CD4-positive, alpha-beta memory T cell (primary cell): ENCODE results near the gene VTA1. TPM values are rescaled to one million over a fixed set of nuclear protein-coding genes. Genes with fewer than 3 reads are reported as not detected.
"Not testable (repeated sequence)": the region's sequence is repeated elsewhere in the genome, so short reads cannot be mapped to it uniquely, and the experiment has no call there.

Source experiments
- CTCF ChIA-PET: fragments of 350-600 bp; sonication (Branson Sonifier 250); formaldehyde crosslinking; loops from one replicate; lab custom pipeline; 2021; ENCODE audit warnings: inconsistent platforms; ENCODE audit not compliant: partially characterized antibody; lab: Charles Lee
- POLR2A ChIA-PET: fragments of 350-600 bp; sonication (Branson Sonifier 250); formaldehyde crosslinking; loops from one replicate; lab custom pipeline; 2021; ENCODE audit not compliant: partially characterized antibody; lab: Charles Lee
- DNase-seq, 5 donors: peaks; one replicate each; pipeline versions ENCODE4 v3.0.0 to v3.0.0-alpha.2; 2020 to 2022; ENCODE audit warnings: mixed read lengths in 1 of 5
- H3K27ac ChIP-seq: one replicate; pipeline ENCODE4 v1.7.0; 2013; ENCODE audit warnings: low read depth, low read length
- H3K27me3 ChIP-seq: 2 replicates; pipeline ENCODE4 v1.7.0; 2013; ENCODE audit warnings: mild to moderate bottlenecking, low read length, moderate library complexity; ENCODE audit not compliant: insufficient read depth
- H3K36me3 ChIP-seq: 2 replicates; pipeline ENCODE4 v1.7.0; 2013; ENCODE audit warnings: mild to moderate bottlenecking, low read length, moderate library complexity; ENCODE audit not compliant: insufficient read depth
- H3K4me1 ChIP-seq: 2 replicates; pipeline ENCODE4 v1.7.0; 2013; ENCODE audit warnings: mild to moderate bottlenecking, low read length, moderate library complexity; ENCODE audit not compliant: insufficient read depth
- H3K4me3 ChIP-seq, 2 donors: one replicate each; pipeline ENCODE4 v1.7.0; 2013; ENCODE audit warnings: low read length in 2 of 2, mild to moderate bottlenecking in 1 of 2
- H3K9me3 ChIP-seq, 2 donors: one replicate each; pipeline ENCODE4 v1.7.0; 2013; ENCODE audit warnings: low read length in 2 of 2, control low read depth in 1 of 2; ENCODE audit not compliant: control insufficient read depth in 1 of 2
- H3K27ac Mint-ChIP-seq, 7 donors: one replicate each; pipeline ENCODE4 v1.8.0; 2020 to 2021; ENCODE audit warnings: mixed read lengths in 7 of 7, mild to moderate bottlenecking in 6 of 7, inconsistent platforms in 3 of 7, moderate library complexity in 3 of 7
- H3K27me3 Mint-ChIP-seq, 2 donors: one replicate each; pipeline ENCODE4 v1.8.0; 2020 to 2021; ENCODE audit warnings: mixed read lengths in 2 of 2
- H3K36me3 Mint-ChIP-seq, 2 donors: one replicate each; pipeline ENCODE4 v1.8.0; 2020 to 2021; ENCODE audit warnings: mixed read lengths in 2 of 2, inconsistent platforms in 1 of 2, mild to moderate bottlenecking in 1 of 2
- H3K4me1 Mint-ChIP-seq, 4 donors: one replicate each; pipeline ENCODE4 v1.8.0; 2020 to 2021; ENCODE audit warnings: mixed read lengths in 4 of 4, mild to moderate bottlenecking in 1 of 4
- H3K4me3 Mint-ChIP-seq, 8 donors: one replicate each; pipeline ENCODE4 v1.8.0; 2020 to 2021; ENCODE audit warnings: mixed read lengths in 8 of 8, mild to moderate bottlenecking in 7 of 8, moderate library complexity in 6 of 8, inconsistent platforms in 3 of 8
- H3K9me3 Mint-ChIP-seq, 8 donors: one replicate each; pipeline ENCODE4 v1.8.0; 2020 to 2021; ENCODE audit warnings: mixed read lengths in 8 of 8, mild to moderate bottlenecking in 5 of 8, inconsistent platforms in 3 of 8, moderate library complexity in 1 of 8
- intact Hi-C: fragments of 100-400 bp; cut with micrococcal nuclease; formaldehyde crosslinking; loops from one replicate; pipeline ENCODE4 v1.15.1; 2023
- polyA plus RNA-seq, 2 donors: library from polyadenylated mRNA; unstranded; fragments of 300-500 nt; fragmentation: Illumina TruSeq; gene quantifications; one replicate each; pipeline ENCODE4 v1.2.3, GENCODE V29; 2021
- total RNA-seq, 2 experiments: library from RNA; stranded (reverse); gene quantifications; one replicate each; pipeline ENCODE4 v1.2.3, GENCODE V29; 2021

VTA1 gene
- total and polyA plus RNA-seq, 4 experiments from 2014 or later, result 31.2 to 79.7 (median 42.8) TPM

DNA sequence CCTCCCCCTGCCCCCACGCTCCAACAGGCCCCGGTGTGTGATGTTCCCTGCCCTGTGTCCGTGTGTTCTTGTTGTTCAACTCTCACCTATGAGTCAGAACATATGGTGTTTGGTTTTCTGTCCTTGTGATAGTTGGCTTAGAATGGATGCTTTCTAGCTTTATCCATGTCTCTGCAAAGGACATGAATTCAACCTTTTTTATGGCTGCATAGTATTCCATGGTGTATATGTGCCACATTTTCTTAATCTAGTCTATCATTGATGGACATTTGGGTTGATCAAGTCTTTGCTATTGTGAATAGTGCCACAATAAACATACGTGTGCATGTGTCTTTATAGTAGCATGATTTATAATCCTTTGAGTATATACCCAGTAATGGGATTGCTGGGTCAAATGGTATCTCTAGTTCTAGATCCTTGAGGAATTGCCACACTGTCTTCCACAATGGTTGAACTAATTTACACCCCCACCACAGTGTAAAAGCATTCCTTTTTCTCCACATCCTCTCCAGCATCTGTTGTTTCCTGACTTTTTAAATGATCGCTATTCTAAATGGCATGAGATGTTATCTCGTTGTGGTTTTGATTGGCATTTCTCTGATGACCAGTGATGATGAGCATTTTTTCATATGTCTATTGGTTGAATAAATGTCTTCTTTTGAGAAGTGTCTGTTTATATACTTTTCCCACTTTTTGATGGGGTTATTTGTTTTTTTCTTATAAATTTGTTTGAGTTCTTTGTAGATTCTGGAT is 82.6 kb downstream of the VTA1 start:
- H3K36me3 ChIP-seq, H3K4me3 ChIP-seq, H3K27me3 ChIP-seq, H3K27ac ChIP-seq, H3K27me3 Mint-ChIP-seq, H3K4me3 Mint-ChIP-seq, POLR2A ChIA-PET, H3K36me3 Mint-ChIP-seq, H3K9me3 ChIP-seq, intact Hi-C loops, DNase-seq, H3K4me1 ChIP-seq, CTCF ChIA-PET: not testable (repeated sequence)
- peak overlapping the region in 1 of 7 donors; percentile 69 for H3K27ac Mint-ChIP-seq
- H3K9me3 Mint-ChIP-seq, result peaks cover 0 to 37% (median 17%) of the 10 kb centered on the region in 8 donors
- peaks cover 2 to 13% (median 5%) of the 10 kb centered on the region in 4 donors for H3K4me1 Mint-ChIP-seq

DNA sequence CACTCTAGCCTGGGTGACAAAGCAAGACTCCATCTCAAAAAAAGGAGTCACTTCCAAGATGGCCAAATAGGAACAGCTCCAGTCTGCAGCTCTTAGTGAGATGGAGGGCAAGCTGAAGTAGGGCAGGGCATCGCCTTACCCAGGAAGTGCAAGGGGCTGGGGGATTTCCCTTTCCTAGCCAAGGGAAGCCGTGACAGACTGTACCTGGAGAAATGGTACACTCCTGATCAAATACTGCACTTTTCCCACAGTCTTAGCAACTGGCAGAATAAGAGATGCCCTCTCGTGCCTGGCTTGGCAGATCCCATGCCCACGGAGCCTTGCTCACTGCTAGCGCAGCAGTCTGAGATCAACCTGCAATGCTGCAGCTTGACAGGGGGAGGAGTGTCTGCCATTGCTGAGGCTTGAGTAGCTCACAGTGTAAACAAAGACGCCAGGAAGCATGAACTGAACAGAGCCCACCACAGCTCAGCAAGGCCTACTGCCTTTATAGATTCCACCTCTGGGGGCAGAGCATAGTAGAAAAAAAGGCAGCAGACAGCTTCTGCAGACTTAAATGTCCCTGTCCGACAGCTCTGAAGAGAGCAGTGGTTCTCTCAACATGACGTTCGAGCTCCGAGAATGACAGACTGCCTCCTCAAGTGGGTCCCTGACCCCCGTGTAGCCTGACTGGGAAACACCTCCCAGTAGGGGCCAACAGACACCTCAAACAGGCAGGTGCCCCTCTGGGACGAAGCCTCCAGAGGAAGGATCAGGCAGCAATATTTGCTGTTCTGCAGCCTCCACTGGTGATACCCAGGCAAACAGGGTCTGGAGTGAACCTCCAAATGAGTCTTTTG is 85.4 kb downstream of the VTA1 start:
- intact Hi-C loops, H3K9me3 ChIP-seq, H3K4me3 ChIP-seq, H3K36me3 Mint-ChIP-seq, H3K27me3 Mint-ChIP-seq, CTCF ChIA-PET, H3K27me3 ChIP-seq, H3K36me3 ChIP-seq, H3K4me1 ChIP-seq, H3K27ac ChIP-seq: not testable (repeated sequence)
- Mint-ChIP-seq H3K4me3 (peak overlapping the region; percentile 26 to 71 (median 52)), H3K9me3 (peaks cover 0 to 24% (median 12%) of the 10 kb centered on the region in 8 donors), H3K4me1 (peaks cover 2 to 13% (median 5%) of the 10 kb centered on the region in 4 donors), H3K27ac (peak overlapping the region in 3 of 7 donors; percentile 10 to 35 (median 32))
- DNase-seq, result peak; percentile 14 to 41 (median 35)
- POLR2A ChIA-PET, result interaction anchor here (0.7 kb wide), 1 partner anchor 11 kb away, joined by 3 read pairs; no protein-coding TSS in a partner anchor

DNA sequence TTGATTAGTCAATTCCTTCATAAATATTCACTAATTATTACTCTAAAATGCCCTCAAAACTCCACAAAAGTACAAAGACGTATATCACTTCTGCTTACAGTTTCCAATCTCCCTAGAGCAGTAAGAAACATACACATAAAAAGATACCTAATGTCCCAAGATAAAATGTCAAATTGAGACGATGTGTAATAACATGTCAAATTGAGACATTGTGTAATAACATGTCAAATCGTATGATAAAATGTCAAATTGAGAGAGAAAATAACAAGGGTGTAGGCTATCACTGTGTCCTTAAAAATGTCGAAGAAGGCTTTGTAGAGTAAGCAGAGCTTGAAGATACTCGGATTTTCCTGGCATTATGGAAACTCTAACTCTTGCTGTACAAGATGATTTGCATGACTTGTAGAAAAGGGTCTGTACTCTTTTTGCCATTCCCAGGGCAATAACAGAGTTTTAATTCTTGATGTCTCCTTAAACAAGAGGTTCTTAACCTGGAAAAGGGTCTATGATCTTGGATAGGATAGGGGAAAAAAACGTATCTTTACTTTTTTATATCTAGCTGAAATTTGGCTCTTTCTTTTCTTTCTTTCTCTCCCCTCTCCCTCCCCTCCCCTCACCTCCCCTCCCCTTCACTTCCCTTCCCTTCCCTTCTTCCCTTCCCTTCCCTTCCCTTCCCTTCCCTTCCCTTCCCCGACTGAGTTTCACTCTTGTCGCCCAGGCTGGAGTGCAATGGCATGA is 87.1 kb downstream of the VTA1 start:
- Mint-ChIP-seq H3K36me3 (peaks cover 0 to 2% of the 10 kb centered on the region in 2 donors), H3K4me1 (peaks cover 2 to 13% (median 5%) of the 10 kb centered on the region in 4 donors), H3K27me3 (peaks cover 3 to 4% of the 10 kb centered on the region in 2 donors), H3K9me3 (peaks cover 0 to 17% (median 5%) of the 10 kb centered on the region in 8 donors), H3K27ac (no peak overlapping the region), H3K4me3 (no peak overlapping the region)
- DNase-seq, result no peak
- H3K9me3 ChIP-seq, result no peaks in the 10 kb centered on the region
- H3K27me3 ChIP-seq, result no peaks in the 10 kb centered on the region
- ChIA-PET CTCF (no interaction called here), POLR2A (no interaction called here)
- no peak overlapping the region for H3K4me3 ChIP-seq
- no peaks in the 10 kb centered on the region for H3K36me3 ChIP-seq
- no peak overlapping the region for H3K27ac ChIP-seq
- H3K4me1 ChIP-seq, result no peaks in the 10 kb centered on the region
- intact Hi-C loops, result no loop called here

DNA sequence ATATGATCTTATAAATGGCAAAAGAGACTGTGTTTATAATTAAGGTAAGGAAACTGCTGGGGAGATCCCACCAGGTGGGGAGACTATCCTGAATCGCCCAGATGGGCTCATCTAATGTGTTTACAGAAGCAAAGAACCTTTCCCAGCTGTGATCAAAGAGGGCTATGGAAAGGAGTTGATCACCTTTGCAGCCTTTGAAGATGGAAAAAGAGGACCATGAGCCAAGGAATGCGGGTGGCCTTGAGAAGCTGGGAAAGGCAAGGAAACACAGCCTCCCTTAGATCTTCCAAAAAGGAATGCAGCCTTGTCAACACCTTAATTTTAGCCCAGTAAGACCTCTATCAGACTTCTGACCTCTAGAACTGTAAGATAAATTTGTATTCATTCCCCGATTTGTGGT is 88.2 kb downstream of the VTA1 start:
- Mint-ChIP-seq H3K4me3 (peak overlapping the region in 1 of 8 donors; percentile 36), H3K27me3 (peaks cover 3 to 4% of the 10 kb centered on the region in 2 donors), H3K27ac (no peak overlapping the region), H3K4me1 (peaks cover 2 to 13% (median 5%) of the 10 kb centered on the region in 4 donors), H3K36me3 (no peaks in the 10 kb centered on the region), H3K9me3 (peaks cover 0 to 7% (median 0%) of the 10 kb centered on the region in 8 donors)
- Histone ChIP-seq H3K4me3 (no peak overlapping the region), H3K36me3 (no peaks in the 10 kb centered on the region), H3K27me3 (no peaks in the 10 kb centered on the region), H3K27ac (no peak overlapping the region), H3K9me3 (no peaks in the 10 kb centered on the region), H3K4me1 (no peaks in the 10 kb centered on the region)
- intact Hi-C loops, result no loop called here
- POLR2A ChIA-PET, result no interaction called here
- CTCF ChIA-PET, result no interaction called here
- DNase-seq, result no peak

DNA sequence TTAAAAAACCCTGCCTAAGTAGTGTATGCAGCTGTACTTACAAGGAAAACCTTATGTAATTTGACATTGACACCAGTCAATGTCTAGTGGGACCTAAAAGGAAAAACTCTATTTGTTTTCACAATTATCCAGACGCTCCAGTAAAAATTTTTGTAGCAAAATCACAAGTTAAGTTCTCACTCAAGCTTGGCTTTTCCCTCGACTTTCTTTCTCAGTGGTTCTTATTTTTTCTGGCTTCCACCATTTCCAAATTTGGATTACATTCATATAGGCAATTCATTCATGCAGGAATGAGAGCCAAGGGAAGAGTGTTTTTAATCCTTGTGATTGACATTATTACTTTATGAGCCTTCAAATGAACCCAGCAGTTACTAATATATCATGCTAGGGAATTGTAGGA is 88.7 kb downstream of the VTA1 start:
- Mint-ChIP-seq H3K9me3 (peaks cover 0 to 5% (median 0%) of the 10 kb centered on the region in 8 donors), H3K36me3 (no peaks in the 10 kb centered on the region), H3K4me3 (no peak overlapping the region), H3K27ac (no peak overlapping the region), H3K4me1 (peaks cover 2 to 13% (median 5%) of the 10 kb centered on the region in 4 donors), H3K27me3 (peaks cover 3 to 4% of the 10 kb centered on the region in 2 donors)
- Histone ChIP-seq H3K4me1 (no peaks in the 10 kb centered on the region), H3K36me3 (no peaks in the 10 kb centered on the region), H3K9me3 (no peaks in the 10 kb centered on the region), H3K27ac (no peak overlapping the region), H3K4me3 (no peak overlapping the region), H3K27me3 (no peaks in the 10 kb centered on the region)
- CTCF ChIA-PET, result no interaction called here
- DNase-seq, result no peak
- POLR2A ChIA-PET, result no interaction called here
- intact Hi-C loops, result no loop called here

DNA sequence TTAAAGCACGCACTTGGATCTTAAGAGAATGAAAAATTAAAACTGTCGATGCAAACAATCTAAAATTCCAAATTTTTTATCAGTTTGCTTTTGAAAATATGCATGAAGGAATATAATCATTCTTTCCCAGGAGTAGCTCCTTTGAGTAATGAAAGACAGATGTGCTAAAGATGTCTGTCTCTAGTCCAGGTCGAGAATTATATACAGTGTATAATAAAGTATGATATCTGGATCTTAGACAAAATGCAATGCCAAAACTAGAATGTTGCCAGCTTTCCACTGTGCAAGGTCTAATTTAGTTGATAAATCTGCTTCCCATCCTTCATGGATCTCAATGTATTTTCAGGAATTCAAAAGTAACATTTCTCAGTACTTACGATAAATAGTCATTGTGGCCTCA is 89.6 kb downstream of the VTA1 start:
- no peaks in the 10 kb centered on the region for H3K9me3 Mint-ChIP-seq
- no peak overlapping the region for H3K27ac Mint-ChIP-seq
- no peaks in the 10 kb centered on the region for H3K9me3 ChIP-seq
- ChIA-PET POLR2A (no interaction called here), CTCF (no interaction called here)
- H3K27me3 Mint-ChIP-seq, result peaks cover 4 to 5% of the 10 kb centered on the region in 2 donors
- H3K4me1 ChIP-seq, result no peaks in the 10 kb centered on the region
- H3K4me3 ChIP-seq, result no peak overlapping the region
- no peaks in the 10 kb centered on the region for H3K36me3 ChIP-seq
- no peak for DNase-seq
- H3K4me1 Mint-ChIP-seq, result peaks cover 2 to 13% (median 5%) of the 10 kb centered on the region in 4 donors
- H3K36me3 Mint-ChIP-seq, result no peaks in the 10 kb centered on the region
- no peak overlapping the region for H3K27ac ChIP-seq
- intact Hi-C loops, result no loop called here
- H3K27me3 ChIP-seq, result no peaks in the 10 kb centered on the region
- H3K4me3 Mint-ChIP-seq, result no peak overlapping the region

DNA sequence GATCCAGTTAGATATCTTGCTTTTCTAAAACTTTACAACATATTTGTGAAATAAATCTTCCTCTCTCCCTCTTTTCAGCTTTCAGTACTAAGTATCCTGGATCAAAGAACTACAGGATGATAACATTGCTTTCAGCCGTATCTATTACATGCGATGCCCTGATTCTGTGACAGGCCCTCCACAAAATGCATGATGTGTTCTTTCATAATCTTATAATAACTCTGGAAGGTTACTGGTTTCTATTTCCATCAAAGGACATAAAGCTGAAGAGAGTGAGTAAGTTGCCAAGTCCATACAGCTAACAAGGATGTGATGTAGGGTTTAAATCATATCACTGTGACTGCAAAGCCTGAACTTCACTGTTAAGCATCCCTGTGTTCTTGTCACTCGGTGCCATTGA is 91.8 kb downstream of the VTA1 start:
- H3K27ac Mint-ChIP-seq, result no peak overlapping the region
- POLR2A ChIA-PET, result no interaction called here
- Histone ChIP-seq H3K9me3 (no peaks in the 10 kb centered on the region), H3K27ac (no peak overlapping the region), H3K4me3 (no peak overlapping the region), H3K27me3 (no peaks in the 10 kb centered on the region), H3K36me3 (no peaks in the 10 kb centered on the region), H3K4me1 (no peaks in the 10 kb centered on the region)
- no peaks in the 10 kb centered on the region for H3K9me3 Mint-ChIP-seq
- intact Hi-C loops, result no loop called here
- CTCF ChIA-PET, result no interaction called here
- peaks cover 3 to 4% of the 10 kb centered on the region in 2 donors for H3K27me3 Mint-ChIP-seq
- H3K4me1 Mint-ChIP-seq, result peaks cover 0 to under 1% (median 0%) of the 10 kb centered on the region in 4 donors
- no peak overlapping the region for H3K4me3 Mint-ChIP-seq
- no peaks in the 10 kb centered on the region for H3K36me3 Mint-ChIP-seq
- no peak for DNase-seq
